Measurements from ENCODE around the gene TANGO6.

Gene TANGO6

GRCh38 chr16:69106491-69107315 is 263.4 kb downstream of the TANGO6 start:
- no peaks in the 10 kb centered on the region for H3K9me3 ChIP-seq (ENCODE audit: low read length)
- H3K36me3 ChIP-seq (ENCODE audit: insufficient read depth, low read length), result peaks cover 19% of the 10 kb centered on the region
- H3K4me3 ChIP-seq (ENCODE audit: low read length), result peak overlapping the region; percentile 71
- H3K4me1 ChIP-seq (ENCODE audit: insufficient read depth, low read length), result peaks cover 22% of the 10 kb centered on the region
- H2AFZ ChIP-seq (ENCODE audit: low read depth, low read length), result peak overlapping the region; percentile 68
- no peaks in the 10 kb centered on the region for H3K27me3 ChIP-seq (ENCODE audit: insufficient read depth, low read length)

- H2AFZ ChIP-seq (ENCODE audit: low read depth, low read length), result no peak overlapping the region
- peaks cover 23% of the 10 kb centered on the region for H3K36me3 ChIP-seq (ENCODE audit: insufficient read depth, low read length)
- no peaks in the 10 kb centered on the region for H3K27me3 ChIP-seq (ENCODE audit: insufficient read depth, low read length)
- no peaks in the 10 kb centered on the region for H3K9me3 ChIP-seq (ENCODE audit: low read length)
- H3K4me1 ChIP-seq (ENCODE audit: insufficient read depth, low read length), result peaks cover 22% of the 10 kb centered on the region
- peak overlapping the region; percentile 71 for H3K4me3 ChIP-seq (ENCODE audit: low read length)
Measured at GRCh38 chr16:69107316-69107962, 264.1 kb downstream of the TANGO6 start.

GRCh38 chr16:69108064-69108904 is 265.0 kb downstream of the TANGO6 start:
- Histone ChIP-seq H3K9me3 (ENCODE audit: low read length) (no peaks in the 10 kb centered on the region), H3K27me3 (ENCODE audit: insufficient read depth, low read length) (no peaks in the 10 kb centered on the region), H3K4me3 (ENCODE audit: low read length) (no peak overlapping the region), H2AFZ (ENCODE audit: low read depth, low read length) (no peak overlapping the region), H3K4me1 (ENCODE audit: insufficient read depth, low read length) (peaks cover 22% of the 10 kb centered on the region), H3K36me3 (ENCODE audit: insufficient read depth, low read length) (peaks cover 25% of the 10 kb centered on the region)

- Histone ChIP-seq H3K4me1 (ENCODE audit: insufficient read depth, low read length) (peaks cover 22% of the 10 kb centered on the region), H3K36me3 (ENCODE audit: insufficient read depth, low read length) (peaks cover 27% of the 10 kb centered on the region), H3K27me3 (ENCODE audit: insufficient read depth, low read length) (no peaks in the 10 kb centered on the region), H3K4me3 (ENCODE audit: low read length) (no peak overlapping the region), H3K9me3 (ENCODE audit: low read length) (no peaks in the 10 kb centered on the region), H2AFZ (ENCODE audit: low read depth, low read length) (no peak overlapping the region)
Measured at GRCh38 chr16:69108905-69109252, 265.5 kb downstream of the TANGO6 start.

GRCh38 chr16:69109486-69110270 is 266.3 kb downstream of the TANGO6 start:
- Histone ChIP-seq H3K9me3 (ENCODE audit: low read length) (no peaks in the 10 kb centered on the region), H3K36me3 (ENCODE audit: insufficient read depth, low read length) (peaks cover 34% of the 10 kb centered on the region), H3K27me3 (ENCODE audit: insufficient read depth, low read length) (no peaks in the 10 kb centered on the region), H3K4me3 (ENCODE audit: low read length) (no peak overlapping the region), H2AFZ (ENCODE audit: low read depth, low read length) (no peak overlapping the region), H3K4me1 (ENCODE audit: insufficient read depth, low read length) (peaks cover 22% of the 10 kb centered on the region)

GRCh38 chr16:69110406-69110805 is 267.1 kb downstream of the TANGO6 start:
- Histone ChIP-seq H3K4me3 (ENCODE audit: low read length) (no peak overlapping the region), H2AFZ (ENCODE audit: low read depth, low read length) (no peak overlapping the region), H3K36me3 (ENCODE audit: insufficient read depth, low read length) (peaks cover 42% of the 10 kb centered on the region)

GRCh38 chr16:69111216-69111875 is 268.0 kb downstream of the TANGO6 start:
- Histone ChIP-seq H3K36me3 (ENCODE audit: insufficient read depth, low read length) (peaks cover 51% of the 10 kb centered on the region), H3K4me3 (ENCODE audit: low read length) (no peak overlapping the region), H2AFZ (ENCODE audit: low read depth, low read length) (no peak overlapping the region), H3K4me1 (ENCODE audit: insufficient read depth, low read length) (peaks cover 14% of the 10 kb centered on the region), H3K27me3 (ENCODE audit: insufficient read depth, low read length) (no peaks in the 10 kb centered on the region), H3K9me3 (ENCODE audit: low read length) (no peaks in the 10 kb centered on the region)

More at GRCh38 chr16:69110406-69110805, 267.1 kb downstream of the TANGO6 start:
- H3K4me1 ChIP-seq (ENCODE audit: insufficient read depth, low read length), result peaks cover 18% of the 10 kb centered on the region
- H3K9me3 ChIP-seq (ENCODE audit: low read length), result no peaks in the 10 kb centered on the region
- no peaks in the 10 kb centered on the region for H3K27me3 ChIP-seq (ENCODE audit: insufficient read depth, low read length)

- Histone ChIP-seq H3K4me3 (ENCODE audit: low read length) (no peak overlapping the region), H2AFZ (ENCODE audit: low read depth, low read length) (no peak overlapping the region), H3K4me1 (ENCODE audit: insufficient read depth, low read length) (peaks cover 9% of the 10 kb centered on the region), H3K36me3 (ENCODE audit: insufficient read depth, low read length) (peaks cover 56% of the 10 kb centered on the region), H3K9me3 (ENCODE audit: low read length) (no peaks in the 10 kb centered on the region), H3K27me3 (ENCODE audit: insufficient read depth, low read length) (no peaks in the 10 kb centered on the region)
Measured at GRCh38 chr16:69111876-69112230, 268.5 kb downstream of the TANGO6 start.

- Histone ChIP-seq H3K36me3 (ENCODE audit: insufficient read depth, low read length) (peaks cover 60% of the 10 kb centered on the region), H3K9me3 (ENCODE audit: low read length) (no peaks in the 10 kb centered on the region), H3K27me3 (ENCODE audit: insufficient read depth, low read length) (no peaks in the 10 kb centered on the region), H3K4me3 (ENCODE audit: low read length) (no peak overlapping the region), H2AFZ (ENCODE audit: low read depth, low read length) (no peak overlapping the region), H3K4me1 (ENCODE audit: insufficient read depth, low read length) (peaks cover 6% of the 10 kb centered on the region)
Measured at GRCh38 chr16:69112285-69113129, 269.2 kb downstream of the TANGO6 start.

- peaks cover 67% of the 10 kb centered on the region for H3K36me3 ChIP-seq (ENCODE audit: insufficient read depth, low read length)
- H3K4me1 ChIP-seq (ENCODE audit: insufficient read depth, low read length), result peaks cover 6% of the 10 kb centered on the region
- H3K27me3 ChIP-seq (ENCODE audit: insufficient read depth, low read length), result no peaks in the 10 kb centered on the region
- H3K9me3 ChIP-seq (ENCODE audit: low read length), result peaks cover 4% of the 10 kb centered on the region
- no peak overlapping the region for H3K4me3 ChIP-seq (ENCODE audit: low read length)
- no peak overlapping the region for H2AFZ ChIP-seq (ENCODE audit: low read depth, low read length)
Measured at GRCh38 chr16:69113216-69113615, 269.9 kb downstream of the TANGO6 start.

- no peaks in the 10 kb centered on the region for H3K27me3 ChIP-seq (ENCODE audit: insufficient read depth, low read length)
- no peak overlapping the region for H2AFZ ChIP-seq (ENCODE audit: low read depth, low read length)
- no peak overlapping the region for H3K4me3 ChIP-seq (ENCODE audit: low read length)
- H3K9me3 ChIP-seq (ENCODE audit: low read length), result peaks cover 9% of the 10 kb centered on the region
- H3K4me1 ChIP-seq (ENCODE audit: insufficient read depth, low read length), result no peaks in the 10 kb centered on the region
- H3K36me3 ChIP-seq (ENCODE audit: insufficient read depth, low read length), result peaks cover 77% of the 10 kb centered on the region
Measured at GRCh38 chr16:69114346-69114975, 271.1 kb downstream of the TANGO6 start.
